Measurements from ENCODE around the gene WASF3.

DNA sequence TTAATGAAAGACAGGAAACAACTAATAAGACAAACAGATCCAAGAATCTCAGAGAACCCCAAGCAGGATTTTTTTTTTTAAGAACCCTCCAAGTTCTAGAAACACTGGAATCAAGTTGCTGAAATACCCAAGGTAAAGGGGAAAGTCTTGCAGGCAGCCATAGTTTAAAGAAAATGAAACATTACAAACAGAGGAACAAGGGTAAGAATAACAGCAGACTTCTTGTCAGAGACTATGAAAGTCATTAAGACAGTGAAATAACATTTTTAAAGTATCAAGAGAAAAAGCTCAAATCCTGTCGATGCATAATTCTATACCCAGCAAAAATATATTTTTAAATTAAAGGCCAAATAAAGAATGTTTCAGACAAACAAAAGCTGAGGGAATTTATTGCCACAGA, 67.1 kb downstream of the WASF3 start:
- TF ChIP-seq RAD21 (IDR thresholded peaks at IDR 0.05): no peak
- TF ChIP-seq, protein P1, sequence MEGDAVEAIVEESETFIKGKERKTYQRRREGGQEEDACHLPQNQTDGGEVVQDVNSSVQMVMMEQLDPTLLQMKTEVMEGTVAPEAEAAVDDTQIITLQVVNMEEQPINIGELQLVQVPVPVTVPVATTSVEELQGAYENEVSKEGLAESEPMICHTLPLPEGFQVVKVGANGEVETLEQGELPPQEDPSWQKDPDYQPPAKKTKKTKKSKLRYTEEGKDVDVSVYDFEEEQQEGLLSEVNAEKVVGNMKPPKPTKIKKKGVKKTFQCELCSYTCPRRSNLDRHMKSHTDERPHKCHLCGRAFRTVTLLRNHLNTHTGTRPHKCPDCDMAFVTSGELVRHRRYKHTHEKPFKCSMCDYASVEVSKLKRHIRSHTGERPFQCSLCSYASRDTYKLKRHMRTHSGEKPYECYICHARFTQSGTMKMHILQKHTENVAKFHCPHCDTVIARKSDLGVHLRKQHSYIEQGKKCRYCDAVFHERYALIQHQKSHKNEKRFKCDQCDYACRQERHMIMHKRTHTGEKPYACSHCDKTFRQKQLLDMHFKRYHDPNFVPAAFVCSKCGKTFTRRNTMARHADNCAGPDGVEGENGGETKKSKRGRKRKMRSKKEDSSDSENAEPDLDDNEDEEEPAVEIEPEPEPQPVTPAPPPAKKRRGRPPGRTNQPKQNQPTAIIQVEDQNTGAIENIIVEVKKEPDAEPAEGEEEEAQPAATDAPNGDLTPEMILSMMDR (IDR thresholded peaks at IDR 0.05; ENCODE audit: low read depth, low read length, missing input control): no peak
- TF ChIP-seq SP1 (IDR thresholded peaks at IDR 0.05): no peak
- no peak for TF ChIP-seq HNF4A (conservative IDR thresholded peaks at IDR 0.05)
